ENCODE data around the gene MT1F.

- TF ChIP-seq, protein P1, sequence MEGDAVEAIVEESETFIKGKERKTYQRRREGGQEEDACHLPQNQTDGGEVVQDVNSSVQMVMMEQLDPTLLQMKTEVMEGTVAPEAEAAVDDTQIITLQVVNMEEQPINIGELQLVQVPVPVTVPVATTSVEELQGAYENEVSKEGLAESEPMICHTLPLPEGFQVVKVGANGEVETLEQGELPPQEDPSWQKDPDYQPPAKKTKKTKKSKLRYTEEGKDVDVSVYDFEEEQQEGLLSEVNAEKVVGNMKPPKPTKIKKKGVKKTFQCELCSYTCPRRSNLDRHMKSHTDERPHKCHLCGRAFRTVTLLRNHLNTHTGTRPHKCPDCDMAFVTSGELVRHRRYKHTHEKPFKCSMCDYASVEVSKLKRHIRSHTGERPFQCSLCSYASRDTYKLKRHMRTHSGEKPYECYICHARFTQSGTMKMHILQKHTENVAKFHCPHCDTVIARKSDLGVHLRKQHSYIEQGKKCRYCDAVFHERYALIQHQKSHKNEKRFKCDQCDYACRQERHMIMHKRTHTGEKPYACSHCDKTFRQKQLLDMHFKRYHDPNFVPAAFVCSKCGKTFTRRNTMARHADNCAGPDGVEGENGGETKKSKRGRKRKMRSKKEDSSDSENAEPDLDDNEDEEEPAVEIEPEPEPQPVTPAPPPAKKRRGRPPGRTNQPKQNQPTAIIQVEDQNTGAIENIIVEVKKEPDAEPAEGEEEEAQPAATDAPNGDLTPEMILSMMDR (conservative IDR thresholded peaks at IDR 0.05 in 1 of 2, IDR thresholded peaks at IDR 0.05 in 1 of 2; ENCODE audit: extremely low read depth in 1 of 2, insufficient read depth in 1 of 2, low read depth in 1 of 2, low read length in 2 of 2): no peak
- TF ChIP-seq EZH2 (IDR thresholded peaks at IDR 0.05; ENCODE audit: borderline replicate concordance, low read length): no peak
These were observed 15.2 kb downstream of the MT1F start for GRCh38 chr16:56672761-56673536.
